Testis (tissue), 2 donors: ENCODE results near the gene TSPAN7.

Source experiments
- POLR2A ChIP-seq: fragments of 450-650 bp; IDR thresholded peaks from one replicate; pipeline ENCODE4 v1.6.1; 2017; ENCODE audit warnings: antibody characterized with exemption, mild to moderate bottlenecking, moderate library complexity
- TF ChIP-seq, protein P1 (sequence below), 3 experiments: fragments of 450-650 bp in 2 of 3; fragments of 200-600 bp in 1 of 3; sonication (generic) in 1 of 3; IDR thresholded peaks; one replicate each; pipeline ENCODE4 v1.5.1; 2016 to 2019; ENCODE audit warnings: antibody characterized with exemption in 3 of 3, mild to moderate bottlenecking in 2 of 3, moderate library complexity in 1 of 3

GRCh38 chrX:38682095-38682494 lies 120.8 kb downstream of the TSPAN7 start:
- TF ChIP-seq, protein P1, sequence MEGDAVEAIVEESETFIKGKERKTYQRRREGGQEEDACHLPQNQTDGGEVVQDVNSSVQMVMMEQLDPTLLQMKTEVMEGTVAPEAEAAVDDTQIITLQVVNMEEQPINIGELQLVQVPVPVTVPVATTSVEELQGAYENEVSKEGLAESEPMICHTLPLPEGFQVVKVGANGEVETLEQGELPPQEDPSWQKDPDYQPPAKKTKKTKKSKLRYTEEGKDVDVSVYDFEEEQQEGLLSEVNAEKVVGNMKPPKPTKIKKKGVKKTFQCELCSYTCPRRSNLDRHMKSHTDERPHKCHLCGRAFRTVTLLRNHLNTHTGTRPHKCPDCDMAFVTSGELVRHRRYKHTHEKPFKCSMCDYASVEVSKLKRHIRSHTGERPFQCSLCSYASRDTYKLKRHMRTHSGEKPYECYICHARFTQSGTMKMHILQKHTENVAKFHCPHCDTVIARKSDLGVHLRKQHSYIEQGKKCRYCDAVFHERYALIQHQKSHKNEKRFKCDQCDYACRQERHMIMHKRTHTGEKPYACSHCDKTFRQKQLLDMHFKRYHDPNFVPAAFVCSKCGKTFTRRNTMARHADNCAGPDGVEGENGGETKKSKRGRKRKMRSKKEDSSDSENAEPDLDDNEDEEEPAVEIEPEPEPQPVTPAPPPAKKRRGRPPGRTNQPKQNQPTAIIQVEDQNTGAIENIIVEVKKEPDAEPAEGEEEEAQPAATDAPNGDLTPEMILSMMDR (IDR thresholded peaks at IDR 0.05): no peak
- no peak for TF ChIP-seq POLR2A
